ENCODE measurements around the gene ADAMTSL1. TPM values are rescaled to one million over a fixed set of nuclear protein-coding genes. Genes with fewer than 3 reads are reported as not detected.

The ADAMTSL1 gene
- total RNA-seq, 2 donors from 2014 or later = 1.5 TPM; not detected in 1

DNA sequence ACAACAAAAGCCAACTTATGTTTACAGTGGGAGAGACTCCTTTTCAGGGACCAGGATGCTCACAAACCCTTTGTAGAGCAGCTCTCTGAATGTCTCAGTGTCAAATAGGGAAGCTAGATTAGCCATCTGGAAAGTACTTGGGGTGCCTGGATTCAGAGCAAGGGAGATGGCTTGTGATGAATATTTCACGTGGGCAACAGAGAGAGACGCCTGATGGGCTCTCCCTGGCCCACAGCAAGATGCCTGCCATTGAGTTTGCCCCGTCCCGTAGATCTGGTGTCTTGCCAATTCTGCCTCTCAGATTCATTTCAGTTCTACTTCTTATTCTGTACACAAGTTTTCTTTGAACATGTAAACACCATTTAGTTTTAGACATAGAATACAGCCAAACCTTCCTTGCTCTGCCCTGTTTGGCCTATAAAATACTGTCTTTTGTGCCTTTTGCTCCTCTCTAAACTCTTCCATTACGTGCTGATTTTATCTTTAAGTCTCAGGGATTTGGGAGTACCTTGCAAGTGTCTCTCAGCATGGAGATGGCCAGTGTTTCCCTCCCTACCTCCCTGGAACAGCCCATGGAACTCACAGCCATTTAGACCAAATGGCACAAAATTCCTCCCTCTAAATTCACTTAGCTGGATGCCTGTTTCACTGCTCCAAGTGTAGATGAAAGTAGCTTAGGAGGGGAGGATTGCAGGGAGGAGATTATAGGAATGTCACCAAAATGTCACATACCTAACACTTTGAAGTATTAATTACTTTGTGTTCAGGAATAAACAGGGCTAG is 324.7 kb downstream of the ADAMTSL1 start:
- Mint-ChIP-seq H3K27me3 (ENCODE audit: insufficient read depth) (no peaks in the 10 kb centered on the region), H3K4me3 (no peak overlapping the region), H3K4me1 (peaks cover 17% of the 10 kb centered on the region), H3K27ac (no peak overlapping the region), H3K9me3 (no peaks in the 10 kb centered on the region), H3K36me3 (ENCODE audit: low read depth) (no peaks in the 10 kb centered on the region)
- WGBS, 2 experiments (ENCODE audit: insufficient coverage in 1 of 2, insufficient read length in 1 of 2) = 71 to 89% methylated on average over 5 of the region's 5 CpGs
- Histone ChIP-seq H3K9me3 (ENCODE audit: control insufficient read depth, low read length) (no peaks in the 10 kb centered on the region), H3K27me3 (ENCODE audit: control insufficient read depth, insufficient read depth, low read length, poor library complexity, severe bottlenecking) (no peaks in the 10 kb centered on the region), H3K4me1 (ENCODE audit: control insufficient read depth, insufficient read depth, low read length) (peaks cover 11% of the 10 kb centered on the region), H3K27ac (ENCODE audit: low read depth, low read length) (no peak overlapping the region), H3K36me3 (ENCODE audit: control insufficient read depth, insufficient read depth, low read length) (no peaks in the 10 kb centered on the region), H3K4me3 (ENCODE audit: low read length) (no peak overlapping the region), H3K9ac (ENCODE audit: extremely low read depth, low read length, poor library complexity, severe bottlenecking) (no peak overlapping the region)
- no peak for DNase-seq
- TF ChIP-seq CTCF (conservative IDR thresholded peaks at IDR 0.05) = no peak

DNA sequence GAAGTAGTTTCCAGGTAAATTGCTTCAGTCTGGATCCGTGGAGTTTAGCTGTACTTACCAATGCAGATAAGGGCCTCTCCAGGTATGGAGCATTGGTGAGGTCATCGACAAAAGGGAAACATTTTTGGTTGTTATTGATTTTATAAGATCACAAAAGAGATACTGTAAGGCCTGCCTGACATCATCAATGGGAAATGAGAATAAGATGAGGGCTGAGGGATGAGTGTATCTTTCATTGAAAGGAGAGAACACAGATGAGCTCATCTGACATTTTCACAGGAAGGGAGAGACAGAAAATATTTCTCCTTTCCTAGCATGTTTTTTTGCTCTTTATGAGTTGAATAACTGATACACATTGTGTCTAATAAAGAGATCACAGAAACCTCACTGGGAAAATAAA is 325.5 kb downstream of the ADAMTSL1 start:
- peaks cover 22% of the 10 kb centered on the region for H3K4me1 Mint-ChIP-seq
- peaks cover 12% of the 10 kb centered on the region for H3K4me1 ChIP-seq (ENCODE audit: control insufficient read depth, insufficient read depth, low read length)
- no peaks in the 10 kb centered on the region for H3K9me3 ChIP-seq (ENCODE audit: control insufficient read depth, low read length)
- no peaks in the 10 kb centered on the region for H3K36me3 Mint-ChIP-seq (ENCODE audit: low read depth)
- no peaks in the 10 kb centered on the region for H3K27me3 ChIP-seq (ENCODE audit: control insufficient read depth, insufficient read depth, low read length, poor library complexity, severe bottlenecking)
- no peak overlapping the region for H3K27ac ChIP-seq (ENCODE audit: low read depth, low read length)
- no peak overlapping the region for H3K4me3 Mint-ChIP-seq
- H3K9ac ChIP-seq (ENCODE audit: extremely low read depth, low read length, poor library complexity, severe bottlenecking) = no peak overlapping the region
- no peak for TF ChIP-seq CTCF (conservative IDR thresholded peaks at IDR 0.05)
- no peak for DNase-seq
- H3K27me3 Mint-ChIP-seq (ENCODE audit: insufficient read depth) = no peaks in the 10 kb centered on the region
- no peak overlapping the region for H3K4me3 ChIP-seq (ENCODE audit: low read length)
- WGBS, 2 experiments (ENCODE audit: insufficient coverage in 1 of 2, insufficient read length in 1 of 2) = 84 to 86% methylated on average over 2 of the region's 2 CpGs
- H3K27ac Mint-ChIP-seq = no peak overlapping the region
- H3K36me3 ChIP-seq (ENCODE audit: control insufficient read depth, insufficient read depth, low read length) = no peaks in the 10 kb centered on the region
- no peaks in the 10 kb centered on the region for H3K9me3 Mint-ChIP-seq

GRCh38 chr9:18800579-18800978 is 326.6 kb downstream of the ADAMTSL1 start:
- 97 to 100% methylated on average over 2 to 4 of the region's 4 CpGs for WGBS, 2 experiments (ENCODE audit: insufficient coverage in 1 of 2, insufficient read length in 1 of 2)

More at GRCh38 chr9:18800579-18800978, 326.6 kb downstream of the ADAMTSL1 start:
- Histone ChIP-seq H3K27ac (ENCODE audit: low read depth, low read length) (no peak overlapping the region), H3K4me1 (ENCODE audit: control insufficient read depth, insufficient read depth, low read length) (peaks cover 19% of the 10 kb centered on the region), H3K27me3 (ENCODE audit: control insufficient read depth, insufficient read depth, low read length, poor library complexity, severe bottlenecking) (no peaks in the 10 kb centered on the region), H3K9ac (ENCODE audit: extremely low read depth, low read length, poor library complexity, severe bottlenecking) (no peak overlapping the region), H3K4me3 (ENCODE audit: low read length) (no peak overlapping the region), H3K9me3 (ENCODE audit: control insufficient read depth, low read length) (no peaks in the 10 kb centered on the region), H3K36me3 (ENCODE audit: control insufficient read depth, insufficient read depth, low read length) (no peaks in the 10 kb centered on the region)
- TF ChIP-seq CTCF (conservative IDR thresholded peaks at IDR 0.05) = no peak
- Mint-ChIP-seq H3K9me3 (no peaks in the 10 kb centered on the region), H3K27ac (no peak overlapping the region), H3K4me1 (peaks cover 30% of the 10 kb centered on the region), H3K4me3 (no peak overlapping the region), H3K36me3 (ENCODE audit: low read depth) (no peaks in the 10 kb centered on the region), H3K27me3 (ENCODE audit: insufficient read depth) (no peaks in the 10 kb centered on the region)
- DNase-seq = no peak

Measured in endodermal cell (in vitro differentiated cells).